NB4 (cell line): Measurements from ENCODE around the gene RRP1.

ENCODE experiments used
- DNase-seq: peaks from one replicate; pipeline ENCODE4 v3.0.0; 2010; ENCODE audit warnings: low read depth
- H3K4me3 ChIP-seq: one replicate; pipeline ENCODE4 v1.5.1; 2011; ENCODE audit warnings: mild to moderate bottlenecking, low read depth, low read length, moderate library complexity
- MAX ChIP-seq: IDR thresholded peaks from 2 replicates; pipeline ENCODE4 v1.6.1; 2011; ENCODE audit warnings: low read depth, low read length
- MYC ChIP-seq: IDR thresholded peaks from 2 replicates; pipeline ENCODE4 v1.6.1; 2011; ENCODE audit warnings: low read depth, low read length
- POLR2A ChIP-seq: IDR thresholded peaks from 2 replicates; pipeline ENCODE4 v1.6.1; 2011; ENCODE audit warnings: mild to moderate bottlenecking; ENCODE audit not compliant: insufficient read length; ENCODE audit errors: extremely low read depth
- TF ChIP-seq, protein P1 (sequence below): IDR thresholded peaks from one replicate; pipeline ENCODE4 v1.5.1; 2012; ENCODE audit warnings: low read depth, low read length

RRP1 gene

GRCh38 chr21:43829575-43830119, 40.3 kb downstream of the RRP1 start:
- DNase-seq, result peak; percentile 60
- TF ChIP-seq POLR2A (no peak), MYC (no peak), MAX (no peak)
- TF ChIP-seq, protein P1, sequence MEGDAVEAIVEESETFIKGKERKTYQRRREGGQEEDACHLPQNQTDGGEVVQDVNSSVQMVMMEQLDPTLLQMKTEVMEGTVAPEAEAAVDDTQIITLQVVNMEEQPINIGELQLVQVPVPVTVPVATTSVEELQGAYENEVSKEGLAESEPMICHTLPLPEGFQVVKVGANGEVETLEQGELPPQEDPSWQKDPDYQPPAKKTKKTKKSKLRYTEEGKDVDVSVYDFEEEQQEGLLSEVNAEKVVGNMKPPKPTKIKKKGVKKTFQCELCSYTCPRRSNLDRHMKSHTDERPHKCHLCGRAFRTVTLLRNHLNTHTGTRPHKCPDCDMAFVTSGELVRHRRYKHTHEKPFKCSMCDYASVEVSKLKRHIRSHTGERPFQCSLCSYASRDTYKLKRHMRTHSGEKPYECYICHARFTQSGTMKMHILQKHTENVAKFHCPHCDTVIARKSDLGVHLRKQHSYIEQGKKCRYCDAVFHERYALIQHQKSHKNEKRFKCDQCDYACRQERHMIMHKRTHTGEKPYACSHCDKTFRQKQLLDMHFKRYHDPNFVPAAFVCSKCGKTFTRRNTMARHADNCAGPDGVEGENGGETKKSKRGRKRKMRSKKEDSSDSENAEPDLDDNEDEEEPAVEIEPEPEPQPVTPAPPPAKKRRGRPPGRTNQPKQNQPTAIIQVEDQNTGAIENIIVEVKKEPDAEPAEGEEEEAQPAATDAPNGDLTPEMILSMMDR, result peak; percentile 50
- H3K4me3 ChIP-seq, result no peak overlapping the region

- no peak for DNase-seq
- H3K4me3 ChIP-seq, result no peak overlapping the region
- TF ChIP-seq POLR2A, result no peak
- TF ChIP-seq MAX, result no peak
- TF ChIP-seq, protein P1, result no peak
- no peak for TF ChIP-seq MYC
Observed at GRCh38 chr21:43832158-43832550, 42.8 kb downstream of the RRP1 start.

DNA sequence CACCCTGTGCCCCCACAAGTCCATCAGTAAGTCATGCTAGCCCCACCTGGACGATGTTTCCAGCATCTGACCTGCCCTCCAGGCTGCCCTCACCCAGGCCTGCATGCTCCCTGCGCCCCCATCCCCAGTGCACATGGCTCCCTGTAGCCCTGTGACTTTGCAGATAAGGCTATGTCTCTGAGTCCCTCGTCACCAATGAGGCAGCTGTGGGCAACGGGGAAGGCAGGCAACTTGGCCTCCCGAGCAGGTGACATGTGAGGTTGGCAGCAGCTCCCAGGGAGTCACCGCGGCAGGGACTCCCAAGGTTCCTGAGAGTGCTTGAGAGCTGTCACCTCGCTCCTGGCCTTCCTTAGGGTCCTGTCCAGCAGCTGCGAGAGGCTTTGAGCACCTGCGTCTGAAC, 43.3 kb downstream of the RRP1 start:
- no peak overlapping the region for H3K4me3 ChIP-seq
- DNase-seq, result no peak
- no peak for TF ChIP-seq POLR2A
- TF ChIP-seq MAX, result no peak
- no peak for TF ChIP-seq MYC
- TF ChIP-seq, protein P1, result no peak

DNA sequence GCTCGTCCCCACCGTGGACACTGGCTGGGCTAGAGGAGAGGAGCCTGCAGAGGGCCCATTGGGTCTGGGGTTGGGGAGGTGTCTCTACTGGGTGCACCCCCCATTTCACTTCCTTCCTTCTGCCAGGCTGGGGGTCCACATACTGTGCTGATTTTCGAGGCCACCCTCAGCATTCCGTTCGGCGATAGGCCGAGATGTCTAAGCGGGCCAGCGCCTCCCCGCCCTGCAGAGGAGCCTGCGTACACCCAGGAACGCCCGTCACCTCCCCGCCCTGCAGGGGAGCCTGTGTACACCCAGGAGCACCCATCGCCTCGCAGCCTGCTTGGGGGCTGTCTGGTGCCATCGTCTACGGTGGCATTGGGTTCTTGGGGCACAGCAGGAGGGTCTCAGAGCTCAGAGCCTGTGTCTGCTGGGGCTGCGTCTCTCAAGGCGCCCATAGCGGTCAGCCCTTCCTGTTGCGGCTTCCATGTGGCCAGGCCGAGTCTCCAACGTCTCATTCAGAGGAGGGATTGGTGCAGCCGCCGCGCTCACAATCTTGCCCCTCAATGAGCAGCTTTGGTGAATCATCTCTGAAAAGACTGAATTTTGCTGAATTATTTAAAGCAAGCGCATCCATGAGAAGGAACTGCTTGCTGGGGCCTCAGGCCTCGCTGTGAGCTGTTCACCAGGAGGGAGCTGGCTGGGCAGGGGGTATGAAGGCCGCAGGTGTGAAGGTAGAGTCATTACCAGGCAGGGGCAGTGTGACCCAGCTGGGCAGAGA, 44.9 kb downstream of the RRP1 start:
- TF ChIP-seq, protein P1, result no peak
- TF ChIP-seq MAX, result peak; percentile 27; the same call in 1 of the 2 replicates
- peak; percentile 24; the same call in 1 of the 2 replicates for TF ChIP-seq MYC
- no peak for TF ChIP-seq POLR2A
- H3K4me3 ChIP-seq, result peak overlapping the region; percentile 44
- peak; percentile 95 for DNase-seq

DNA sequence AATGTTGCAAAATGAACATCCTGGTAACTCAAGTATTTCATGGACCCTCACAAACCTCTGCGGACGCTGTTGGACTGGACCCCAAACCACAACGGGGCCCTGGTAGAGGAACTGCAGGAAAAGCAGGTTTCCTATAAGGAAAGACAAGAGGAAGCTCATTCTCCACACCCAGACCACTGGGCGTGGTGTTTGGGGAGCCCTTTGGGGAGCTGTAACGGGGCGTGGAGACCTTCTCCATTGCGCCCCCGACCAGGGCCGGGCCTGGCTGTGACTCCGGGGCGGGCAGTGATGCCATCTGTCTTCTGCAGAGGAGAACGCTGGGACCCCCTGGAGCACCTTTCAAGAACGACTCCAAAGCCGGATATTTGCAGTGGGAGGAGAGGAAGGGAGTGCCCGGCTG, 45.7 kb downstream of the RRP1 start:
- peak overlapping the region; percentile 44 for H3K4me3 ChIP-seq
- peak; percentile 76 for DNase-seq

More for the DNA sequence above, 45.7 kb downstream of the RRP1 start:
- TF ChIP-seq, protein P1, result no peak
